GM12878 (cell line): ENCODE results near the gene TRMO. TPM values are rescaled to one million over a fixed set of nuclear protein-coding genes. Genes with fewer than 3 reads are reported as not detected.

Experiments used
- ATAC-seq: fragments of 200-7000 bp; cut with Tn5 transposase; 3 replicates; pipeline ENCODE4 v1.9.1; 2020; ENCODE audit warnings: mild to moderate bottlenecking, moderate library complexity
- BruUV-seq: library from RNA; stranded (reverse); fragments of 400-500 nt; replicated peaks from 2 replicates; lab custom pipeline; 2021; lab: Mats Ljungman, UMichigan
- CTCF ChIA-PET: fragments of 300-600 bp; sonication (Branson Sonifier 250); formaldehyde crosslinking; extraction: SDS; loops from one replicate; lab custom pipeline; 2021; ENCODE audit warnings: inconsistent platforms; lab: Yijun Ruan, JAX
- POLR2A ChIA-PET: fragments of 350-600 bp; formaldehyde crosslinking; extraction: SDS; loops from one replicate; lab custom pipeline; 2021; ENCODE audit warnings: inconsistent platforms; lab: Charles Lee
- RAD21 ChIA-PET: fragments of 300-600 bp; sonication (Branson Sonifier 250); formaldehyde crosslinking; loops from one replicate; lab custom pipeline; 2023; ENCODE audit warnings: antibody characterized with exemption; ENCODE audit not compliant: unreplicated experiment; lab: Charles Lee
- SMC1A ChIA-PET: fragments of 300-600 bp; sonication (Branson Sonifier 250); formaldehyde crosslinking; loops from one replicate; lab custom pipeline; 2023; ENCODE audit not compliant: unreplicated experiment, uncharacterized antibody; lab: Charles Lee
- DNase-seq: peaks from one replicate; pipeline ENCODE4 v3.0.0-alpha.2; 2011; ENCODE audit warnings: low read depth, low spot score
- FAIRE-seq: peaks from 3 replicates; lab custom pipeline; 2011; peaks lifted over from hg19 to GRCh38; lab: Jason Lieb, UNC
- H2AFZ ChIP-seq: 2 replicates; pipeline ENCODE4 v1.6.0; 2011; ENCODE audit warnings: low read depth, low read length, control low read depth; ENCODE audit not compliant: control insufficient read depth
- H3K27ac ChIP-seq: 2 replicates; pipeline ENCODE4 v1.5.1; 2011; ENCODE audit warnings: control low read depth; ENCODE audit not compliant: control insufficient read depth, insufficient read depth
- H3K27me3 ChIP-seq, 2 experiments: replicated peaks in 1 of 2; 2 replicates each; pipeline versions ENCODE4 v1.6.0 to v1.6.1; 2011; ENCODE audit warnings: low read length in 1 of 2; ENCODE audit not compliant: control insufficient read depth in 2 of 2, insufficient read depth in 2 of 2
- H3K36me3 ChIP-seq, 2 experiments: 2 replicates each; pipeline ENCODE4 v1.5.1; 2011; ENCODE audit warnings: low read length in 1 of 2; ENCODE audit not compliant: control insufficient read depth in 2 of 2, insufficient read depth in 2 of 2
- H3K4me1 ChIP-seq: 2 replicates; pipeline ENCODE4 v1.6.1; 2011; ENCODE audit warnings: mild to moderate bottlenecking, low read length, moderate library complexity, mixed read lengths; ENCODE audit not compliant: control insufficient read depth, insufficient read depth
- H3K4me2 ChIP-seq: 2 replicates; pipeline ENCODE4 v1.6.0; 2011; ENCODE audit warnings: control low read depth; ENCODE audit not compliant: control insufficient read depth, insufficient read depth
- H3K4me3 ChIP-seq: fragments of 200-600 bp; sonication (generic); 2 replicates; pipeline ENCODE4 v1.5.1; 2016
- H3K79me2 ChIP-seq: 2 replicates; pipeline ENCODE4 v1.6.0; 2011; ENCODE audit warnings: low read length; ENCODE audit not compliant: control insufficient read depth, insufficient read depth
- H3K9ac ChIP-seq: 2 replicates; pipeline ENCODE4 v1.8.0; 2011; ENCODE audit warnings: low read length, control low read depth, mixed read lengths; ENCODE audit not compliant: control insufficient read depth, insufficient read depth
- H3K9me3 ChIP-seq: replicated peaks from 3 replicates; pipeline ENCODE4 v1.5.1; 2011; ENCODE audit warnings: mild to moderate bottlenecking, low read length; ENCODE audit not compliant: control insufficient read depth, insufficient read depth
- H4K20me1 ChIP-seq: 2 replicates; pipeline ENCODE4 v1.6.0; 2011; ENCODE audit not compliant: control insufficient read depth, insufficient read depth
- CREB1 ChIP-seq: IDR thresholded peaks from 2 replicates; pipeline ENCODE4 v1.6.1; 2012; ENCODE audit warnings: low read depth, mild to moderate bottlenecking, inconsistent platforms
- NFYA ChIP-seq: IDR thresholded peaks from 2 replicates; pipeline ENCODE4 v1.6.1; 2011; ENCODE audit warnings: low read depth, mild to moderate bottlenecking, low read length, improper control_type of control experiment, borderline replicate concordance
- RAD21 ChIP-seq: IDR thresholded peaks from 2 replicates; pipeline ENCODE4 v1.6.1; 2011; ENCODE audit warnings: mild to moderate bottlenecking, low read depth, low read length, moderate library complexity; ENCODE audit not compliant: insufficient read depth
- TBL1XR1 ChIP-seq: IDR thresholded peaks from 2 replicates; pipeline ENCODE4 v1.6.1; 2012; ENCODE audit warnings: low read depth, low read length, improper control_type of control experiment
- YY1 ChIP-seq: IDR thresholded peaks from 2 replicates; pipeline ENCODE4 v1.6.1; 2011; ENCODE audit warnings: low read depth, mild to moderate bottlenecking, low read length
- WGBS: methylation state at CpG from one replicate; pipeline ENCODE4 v1.1.6; 2016; ENCODE audit warnings: low lambda C conversion rate; ENCODE audit not compliant: insufficient replicate concordance, insufficient coverage; ENCODE audit errors: missing lambda C conversion rate; 5-methylcytosine and 5-hydroxymethylcytosine counted together
- in situ Hi-C: fragments of 300-500 bp; cut with MboI; formaldehyde crosslinking; loops from 9 replicates; pipeline ENCODE4 v1.14.3; 2018; ENCODE audit warnings: mixed read lengths
- intact Hi-C: fragments of 100-400 bp; cut with micrococcal nuclease; formaldehyde crosslinking; loops from one replicate; pipeline ENCODE4 v1.14.2; 2022; ENCODE audit not compliant: unreplicated experiment
- polyA plus RNA-seq, 11 experiments: library from polyadenylated mRNA; depleted of rRNA in 4 of 11; unstranded in 6 of 11; stranded (reverse) in 5 of 11; fragments of >200 nt; fragmentation: Nextera tagmentation in 4 of 11; fragmentation: Illumina TruSeq in 1 of 11; extraction: Ambion mirVana in 4 of 11; extraction: Trizol in 1 of 11; gene quantifications; 1 replicate in 1 of 11; 2 replicates in 10 of 11; pipeline versions ENCODE4 v1.2.1 to v1.2.3, GENCODE V29; 2011 to 2016; ENCODE audit warnings: inconsistent platforms in 2 of 11, missing spikeins in 2 of 11, low read depth in 1 of 11
- total RNA-seq, 4 experiments: library from RNA; depleted of rRNA in 3 of 4; stranded (reverse); fragments of >200 nt in 3 of 4; fragmentation: Illumina TruSeq in 1 of 4; extraction: Trizol in 1 of 4; gene quantifications; 2 replicates each; pipeline versions ENCODE4 v1.2.1 to v1.2.3, GENCODE V29; 2013 to 2021
- TF ChIP-seq, protein P1 (sequence below): IDR thresholded peaks from 2 replicates; pipeline ENCODE4 v1.6.1; 2011; ENCODE audit warnings: borderline replicate concordance, low read depth, mild to moderate bottlenecking, moderate library complexity, low read length; ENCODE audit not compliant: insufficient read depth, poor library complexity, severe bottlenecking
- TF ChIP-seq, protein P2 (sequence below): IDR thresholded peaks from 2 replicates; pipeline ENCODE4 v1.6.1; 2011; ENCODE audit warnings: low read depth, low read length, improper control_type of control experiment, borderline replicate concordance

TRMO gene
- total and polyA plus RNA-seq, 10 of the 15 experiments (the other 5 are each of a cell fraction or from before 2014, with no cell fraction given), result 5.8 to 23.6 (median 15.3) TPM

DNA sequence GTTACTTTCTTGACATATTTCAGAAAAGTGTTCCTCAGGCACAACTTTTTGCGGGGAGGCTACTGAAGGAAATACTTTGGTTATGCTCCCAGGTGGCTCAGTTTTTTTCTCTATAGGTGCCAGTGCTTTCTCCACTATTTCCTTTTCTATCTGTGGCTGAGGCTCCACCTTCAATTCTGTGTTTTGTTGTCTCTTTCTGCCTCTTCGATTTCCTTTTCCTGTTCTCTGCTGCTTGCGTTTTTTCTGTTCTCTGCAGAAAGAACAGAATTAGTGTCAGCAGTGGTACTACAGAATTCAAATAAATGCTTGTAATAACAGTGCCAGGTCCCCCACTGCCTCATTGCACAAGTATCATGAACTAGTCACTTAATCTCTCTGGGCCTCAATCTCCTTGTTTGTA lies 8.7 kb upstream of the TRMO start (continued):
- TF ChIP-seq, protein P1, sequence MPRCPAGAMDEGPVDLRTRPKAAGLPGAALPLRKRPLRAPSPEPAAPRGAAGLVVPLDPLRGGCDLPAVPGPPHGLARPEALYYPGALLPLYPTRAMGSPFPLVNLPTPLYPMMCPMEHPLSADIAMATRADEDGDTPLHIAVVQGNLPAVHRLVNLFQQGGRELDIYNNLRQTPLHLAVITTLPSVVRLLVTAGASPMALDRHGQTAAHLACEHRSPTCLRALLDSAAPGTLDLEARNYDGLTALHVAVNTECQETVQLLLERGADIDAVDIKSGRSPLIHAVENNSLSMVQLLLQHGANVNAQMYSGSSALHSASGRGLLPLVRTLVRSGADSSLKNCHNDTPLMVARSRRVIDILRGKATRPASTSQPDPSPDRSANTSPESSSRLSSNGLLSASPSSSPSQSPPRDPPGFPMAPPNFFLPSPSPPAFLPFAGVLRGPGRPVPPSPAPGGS, result no peak
- TF ChIP-seq YY1 (no peak), NFYA (no peak)
- TF ChIP-seq, protein P2, sequence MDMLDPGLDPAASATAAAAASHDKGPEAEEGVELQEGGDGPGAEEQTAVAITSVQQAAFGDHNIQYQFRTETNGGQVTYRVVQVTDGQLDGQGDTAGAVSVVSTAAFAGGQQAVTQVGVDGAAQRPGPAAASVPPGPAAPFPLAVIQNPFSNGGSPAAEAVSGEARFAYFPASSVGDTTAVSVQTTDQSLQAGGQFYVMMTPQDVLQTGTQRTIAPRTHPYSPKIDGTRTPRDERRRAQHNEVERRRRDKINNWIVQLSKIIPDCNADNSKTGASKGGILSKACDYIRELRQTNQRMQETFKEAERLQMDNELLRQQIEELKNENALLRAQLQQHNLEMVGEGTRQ, result no peak

DNA sequence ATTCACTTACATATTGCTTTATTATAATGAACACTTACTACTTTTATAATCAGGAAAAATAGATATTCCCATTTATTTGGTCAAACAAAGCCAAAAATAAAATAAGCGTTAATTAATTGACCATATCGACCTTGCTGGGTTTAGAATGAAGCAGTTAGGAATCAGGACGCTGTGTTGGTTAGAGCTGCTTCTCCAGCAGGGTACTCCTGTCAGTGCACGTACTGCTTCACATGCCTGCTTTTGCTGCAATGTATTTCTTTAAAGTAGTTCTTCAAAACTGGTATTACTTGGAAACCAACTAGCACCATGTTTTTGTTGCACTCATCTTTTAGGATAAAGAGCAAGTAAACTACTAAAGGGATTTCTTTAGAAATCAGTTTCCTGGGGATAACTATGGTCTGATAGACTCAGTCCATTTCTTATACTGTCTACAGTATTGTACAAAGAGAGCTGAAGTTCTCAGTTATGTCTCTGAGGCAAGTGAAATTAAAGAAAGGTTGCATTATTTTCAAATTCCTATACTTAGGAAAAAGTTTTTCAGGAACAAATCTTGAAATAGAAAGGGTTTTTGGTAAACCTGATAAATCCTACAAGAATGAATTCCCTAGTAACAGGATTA lies 6.8 kb upstream of the TRMO start:
- Histone ChIP-seq H3K4me1 (no peaks in the 10 kb centered on the region), H3K9me3 (no peaks in the 10 kb centered on the region), H3K27ac (no peak overlapping the region), H3K27me3 (no peaks in the 10 kb centered on the region), H3K36me3 (no peaks in the 10 kb centered on the region), H3K4me3 (no peak overlapping the region), H4K20me1 (no peaks in the 10 kb centered on the region), H3K4me2 (no peak overlapping the region), H3K79me2 (no peaks in the 10 kb centered on the region), H3K9ac (no peak overlapping the region), H2AFZ (no peak overlapping the region)
- intact Hi-C loops (no loop called here), in situ Hi-C loops (no loop called here)
- ChIA-PET RAD21 (no interaction called here), POLR2A (interaction anchor here (1.6 kb wide), 1 partner anchor 27 kb away, joined by 3 read pairs; no protein-coding TSS in a partner anchor), CTCF (interaction anchor here (0.5 to 1.1 kb wide), 2 partner anchors 43 to 106 kb away, joined by 3 read pairs; no protein-coding TSS in a partner anchor), SMC1A (no interaction called here)
- FAIRE-seq (no peak), ATAC-seq (no peak), DNase-seq (no peak)
- 90% methylated on average over 4 of the region's 4 CpGs for WGBS
- TF ChIP-seq CREB1 (no peak), TBL1XR1 (no peak), RAD21 (no peak)
- BruUV-seq, result no TSS peak
